Endodermal cell (in vitro differentiated cells): ENCODE results near the gene COLEC12. TPM values are rescaled to one million over a fixed set of nuclear protein-coding genes. Genes with fewer than 3 reads are reported as not detected.

Experiments used
- DNase-seq: peaks from one replicate; pipeline ENCODE4 v3.0.0-alpha.2; 2017
- H3K27ac ChIP-seq: 2 replicates; pipeline ENCODE4 v1.5.1; 2013; ENCODE audit warnings: mild to moderate bottlenecking, low read depth, low read length, moderate library complexity
- H3K27me3 ChIP-seq: 2 replicates; pipeline ENCODE4 v1.6.1; 2013; ENCODE audit warnings: mild to moderate bottlenecking, low read length, moderate library complexity; ENCODE audit not compliant: insufficient read depth, control insufficient read depth, poor library complexity, severe bottlenecking
- H3K36me3 ChIP-seq: 2 replicates; pipeline ENCODE4 v1.7.0; 2013; ENCODE audit warnings: mild to moderate bottlenecking, low read length, moderate library complexity; ENCODE audit not compliant: control insufficient read depth, insufficient read depth
- H3K4me1 ChIP-seq: one replicate; pipeline ENCODE4 v1.7.0; 2013; ENCODE audit warnings: low read length; ENCODE audit not compliant: control insufficient read depth, insufficient read depth
- H3K4me3 ChIP-seq: 2 replicates; pipeline ENCODE4 v1.5.1; 2013; ENCODE audit warnings: mild to moderate bottlenecking, low read length, moderate library complexity
- H3K9ac ChIP-seq: 2 replicates; pipeline ENCODE4 v1.6.1; 2013; ENCODE audit warnings: mild to moderate bottlenecking, low read length, moderate library complexity; ENCODE audit not compliant: poor library complexity, severe bottlenecking; ENCODE audit errors: extremely low read depth
- H3K9me3 ChIP-seq: 2 replicates; pipeline ENCODE4 v1.6.1; 2013; ENCODE audit warnings: mild to moderate bottlenecking, low read length, moderate library complexity; ENCODE audit not compliant: control insufficient read depth
- H3K27ac Mint-ChIP-seq: 2 replicates; pipeline ENCODE4 v1.8.0; 2020; ENCODE audit warnings: mixed read lengths
- H3K27me3 Mint-ChIP-seq: 2 replicates; pipeline ENCODE4 v1.8.0; 2021; ENCODE audit warnings: mild to moderate bottlenecking, mixed read lengths; ENCODE audit not compliant: insufficient read depth
- H3K36me3 Mint-ChIP-seq: 2 replicates; pipeline ENCODE4 v1.8.0; 2020; ENCODE audit warnings: low read depth, mixed read lengths
- H3K4me1 Mint-ChIP-seq: 2 replicates; pipeline ENCODE4 v1.8.0; 2020; ENCODE audit warnings: mixed read lengths
- H3K4me3 Mint-ChIP-seq: 2 replicates; pipeline ENCODE4 v1.8.0; 2020; ENCODE audit warnings: mild to moderate bottlenecking, moderate library complexity, mixed read lengths
- H3K9me3 Mint-ChIP-seq: 2 replicates; pipeline ENCODE4 v1.8.0; 2020; ENCODE audit warnings: mild to moderate bottlenecking, mixed read lengths
- WGBS, 2 experiments: methylation state at CpG; one replicate each; pipeline versions ENCODE4 v1.1.5 to v1.1.7; 2013; ENCODE audit warnings: missing lambda C conversion rate in 2 of 2, mixed read lengths in 1 of 2; ENCODE audit not compliant: insufficient coverage in 1 of 2, insufficient read length in 1 of 2; 5-methylcytosine and 5-hydroxymethylcytosine counted together
- total RNA-seq, 2 donors: library from RNA; stranded (reverse); fragmentation: NEBNext Ultra II Directional in 1 of 2; extraction: Animal tissue kit (Norgen Biotek cat#: 25700) in 1 of 2; gene quantifications; 2 replicates in 1 of 2; 3 replicates in 1 of 2; pipeline ENCODE4 v1.2.1, GENCODE V29; 2021
- TF ChIP-seq, protein P1 (sequence below): fragments of 200-600 bp; sonication (generic); conservative IDR thresholded peaks from 2 replicates; pipeline ENCODE4 v1.5.0; 2021; ENCODE audit warnings: antibody characterized with exemption, mild to moderate bottlenecking

COLEC12 gene
- total RNA-seq, 2 donors from 2014 or later, result 123 TPM

DNA sequence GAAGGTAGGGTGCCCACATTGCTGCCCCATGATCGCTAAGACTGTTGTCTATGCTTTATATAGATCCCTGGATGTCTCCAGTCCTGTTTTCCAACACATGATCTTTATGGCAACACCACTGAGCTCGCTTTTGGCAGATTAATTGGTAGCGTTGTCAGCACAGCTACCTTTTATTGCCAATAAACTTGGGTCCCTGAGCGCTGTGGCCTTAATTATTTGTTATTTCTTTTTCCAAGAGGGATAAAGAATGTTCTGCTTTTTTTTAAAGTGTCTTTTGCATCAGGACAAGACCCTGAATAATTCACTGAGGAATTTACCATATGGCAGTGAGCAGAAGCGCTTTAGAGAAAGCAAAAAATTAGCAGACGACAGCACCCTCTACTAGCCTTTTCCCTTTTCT, 113.5 kb downstream of the COLEC12 start:
- H3K36me3 Mint-ChIP-seq, result peaks cover 16% of the 10 kb centered on the region
- no peaks in the 10 kb centered on the region for H3K27me3 Mint-ChIP-seq
- H3K4me1 ChIP-seq, result no peaks in the 10 kb centered on the region
- H3K9ac ChIP-seq, result no peak overlapping the region
- H3K9me3 Mint-ChIP-seq, result no peaks in the 10 kb centered on the region
- H3K9me3 ChIP-seq, result peaks cover 5% of the 10 kb centered on the region
- H3K4me3 Mint-ChIP-seq, result no peak overlapping the region
- peaks cover 43% of the 10 kb centered on the region for H3K36me3 ChIP-seq
- H3K4me1 Mint-ChIP-seq, result peaks cover 5% of the 10 kb centered on the region
- no peak overlapping the region for H3K27ac ChIP-seq
- 97 to 98% methylated on average over 6 of the region's 6 CpGs for WGBS, 2 experiments
- H3K4me3 ChIP-seq, result no peak overlapping the region
- no peak for DNase-seq
- no peak overlapping the region for H3K27ac Mint-ChIP-seq
- no peaks in the 10 kb centered on the region for H3K27me3 ChIP-seq
- TF ChIP-seq, protein P1, sequence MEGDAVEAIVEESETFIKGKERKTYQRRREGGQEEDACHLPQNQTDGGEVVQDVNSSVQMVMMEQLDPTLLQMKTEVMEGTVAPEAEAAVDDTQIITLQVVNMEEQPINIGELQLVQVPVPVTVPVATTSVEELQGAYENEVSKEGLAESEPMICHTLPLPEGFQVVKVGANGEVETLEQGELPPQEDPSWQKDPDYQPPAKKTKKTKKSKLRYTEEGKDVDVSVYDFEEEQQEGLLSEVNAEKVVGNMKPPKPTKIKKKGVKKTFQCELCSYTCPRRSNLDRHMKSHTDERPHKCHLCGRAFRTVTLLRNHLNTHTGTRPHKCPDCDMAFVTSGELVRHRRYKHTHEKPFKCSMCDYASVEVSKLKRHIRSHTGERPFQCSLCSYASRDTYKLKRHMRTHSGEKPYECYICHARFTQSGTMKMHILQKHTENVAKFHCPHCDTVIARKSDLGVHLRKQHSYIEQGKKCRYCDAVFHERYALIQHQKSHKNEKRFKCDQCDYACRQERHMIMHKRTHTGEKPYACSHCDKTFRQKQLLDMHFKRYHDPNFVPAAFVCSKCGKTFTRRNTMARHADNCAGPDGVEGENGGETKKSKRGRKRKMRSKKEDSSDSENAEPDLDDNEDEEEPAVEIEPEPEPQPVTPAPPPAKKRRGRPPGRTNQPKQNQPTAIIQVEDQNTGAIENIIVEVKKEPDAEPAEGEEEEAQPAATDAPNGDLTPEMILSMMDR, result no peak

DNA sequence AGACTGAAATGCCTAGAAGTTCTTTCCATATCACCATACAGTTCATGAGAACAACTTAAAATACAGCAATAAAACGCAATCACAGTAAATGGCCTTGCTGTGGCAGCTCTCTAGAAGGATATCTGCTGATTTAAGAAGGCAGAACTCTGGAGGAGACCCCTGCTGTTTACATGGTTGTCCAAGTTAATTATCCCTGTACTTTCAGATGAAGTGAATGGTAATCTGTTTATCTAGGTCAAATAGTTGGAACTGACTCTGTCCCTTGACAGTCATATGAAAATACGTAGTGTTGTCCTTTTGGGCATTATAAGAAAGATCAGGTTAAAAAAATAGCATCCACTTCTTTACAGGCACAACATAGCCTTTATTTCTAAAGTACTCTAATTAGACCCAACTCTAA, 115.6 kb downstream of the COLEC12 start:
- H3K9me3 Mint-ChIP-seq, result no peaks in the 10 kb centered on the region

GRCh38 chr18:383135-383534, 117.4 kb downstream of the COLEC12 start:
- no peaks in the 10 kb centered on the region for H3K9me3 Mint-ChIP-seq
- no peaks in the 10 kb centered on the region for H3K27me3 Mint-ChIP-seq
- DNase-seq, result no peak
- TF ChIP-seq, protein P1, result no peak
- H3K27ac Mint-ChIP-seq, result no peak overlapping the region
- Histone ChIP-seq H3K27me3 (no peaks in the 10 kb centered on the region), H3K9ac (no peak overlapping the region), H3K36me3 (peaks cover 56% of the 10 kb centered on the region), H3K9me3 (peaks cover 5% of the 10 kb centered on the region), H3K27ac (no peak overlapping the region), H3K4me1 (peaks cover 6% of the 10 kb centered on the region), H3K4me3 (no peak overlapping the region)
- no peak overlapping the region for H3K4me3 Mint-ChIP-seq
- peaks cover 14% of the 10 kb centered on the region for H3K36me3 Mint-ChIP-seq
- 88 to 98% methylated on average over 1 to 2 of the region's 3 CpGs for WGBS, 2 experiments
- H3K4me1 Mint-ChIP-seq, result peaks cover 6% of the 10 kb centered on the region

More for the DNA sequence above, 115.6 kb downstream of the COLEC12 start:
- no peak for DNase-seq
- H3K36me3 ChIP-seq, result peaks cover 55% of the 10 kb centered on the region
- Mint-ChIP-seq H3K36me3 (peaks cover 16% of the 10 kb centered on the region), H3K27ac (no peak overlapping the region), H3K27me3 (no peaks in the 10 kb centered on the region), H3K4me1 (peaks cover 5% of the 10 kb centered on the region), H3K4me3 (no peak overlapping the region)
- TF ChIP-seq, protein P1, result no peak
- no peaks in the 10 kb centered on the region for H3K4me1 ChIP-seq
- no peak overlapping the region for H3K27ac ChIP-seq
- H3K9ac ChIP-seq, result no peak overlapping the region
- H3K9me3 ChIP-seq, result peaks cover 5% of the 10 kb centered on the region
- 98 to 100% methylated on average over 1 to 2 of the region's 2 CpGs for WGBS, 2 experiments
- no peaks in the 10 kb centered on the region for H3K27me3 ChIP-seq
- H3K4me3 ChIP-seq, result no peak overlapping the region
